Fibroblast of the aortic adventitia (primary cell): Measurements from ENCODE around the gene AMMECR1L. TPM values are rescaled to one million over a fixed set of nuclear protein-coding genes. Genes with fewer than 3 reads are reported as not detected.
"Not testable (repeated sequence)": the region's sequence is repeated elsewhere in the genome, so short reads cannot be mapped to it uniquely, and the experiment has no call there.

Experiments used
- DNase-seq: peaks from one replicate; pipeline ENCODE4 v3.0.0-alpha.2; 2010; ENCODE audit warnings: low read depth
- H3K4me3 ChIP-seq: 2 replicates; pipeline ENCODE4 v1.5.1; 2011; ENCODE audit warnings: low read depth, mild to moderate bottlenecking, control low read depth, low read length, moderate library complexity
- small RNA-seq: library from RNA; depleted of rRNA; stranded (forward); fragments of <200 nt; gene quantifications from one replicate; pipeline ENCODE3, GENCODE V24; 2012
- total RNA-seq: library from RNA; depleted of rRNA; stranded (reverse); fragments of >200 nt; gene quantifications from 2 replicates; pipeline ENCODE4 v1.2.3, GENCODE V29; 2012; ENCODE audit warnings: low replicate concordance
- TF ChIP-seq, protein P1 (sequence below): IDR thresholded peaks from 2 replicates; pipeline ENCODE4 v1.5.1; 2011; ENCODE audit warnings: mild to moderate bottlenecking, low read length, control low read depth, inconsistent platforms; ENCODE audit not compliant: insufficient read depth

Gene AMMECR1L
- total RNA-seq, 1 donor = 12.4 TPM

- DNase-seq = no peak
- no peak overlapping the region for H3K4me3 ChIP-seq
- TF ChIP-seq, protein P1, sequence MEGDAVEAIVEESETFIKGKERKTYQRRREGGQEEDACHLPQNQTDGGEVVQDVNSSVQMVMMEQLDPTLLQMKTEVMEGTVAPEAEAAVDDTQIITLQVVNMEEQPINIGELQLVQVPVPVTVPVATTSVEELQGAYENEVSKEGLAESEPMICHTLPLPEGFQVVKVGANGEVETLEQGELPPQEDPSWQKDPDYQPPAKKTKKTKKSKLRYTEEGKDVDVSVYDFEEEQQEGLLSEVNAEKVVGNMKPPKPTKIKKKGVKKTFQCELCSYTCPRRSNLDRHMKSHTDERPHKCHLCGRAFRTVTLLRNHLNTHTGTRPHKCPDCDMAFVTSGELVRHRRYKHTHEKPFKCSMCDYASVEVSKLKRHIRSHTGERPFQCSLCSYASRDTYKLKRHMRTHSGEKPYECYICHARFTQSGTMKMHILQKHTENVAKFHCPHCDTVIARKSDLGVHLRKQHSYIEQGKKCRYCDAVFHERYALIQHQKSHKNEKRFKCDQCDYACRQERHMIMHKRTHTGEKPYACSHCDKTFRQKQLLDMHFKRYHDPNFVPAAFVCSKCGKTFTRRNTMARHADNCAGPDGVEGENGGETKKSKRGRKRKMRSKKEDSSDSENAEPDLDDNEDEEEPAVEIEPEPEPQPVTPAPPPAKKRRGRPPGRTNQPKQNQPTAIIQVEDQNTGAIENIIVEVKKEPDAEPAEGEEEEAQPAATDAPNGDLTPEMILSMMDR = no peak
These were observed 66.8 kb downstream of the AMMECR1L start for GRCh38 chr2:127818794-127819425.

GRCh38 chr2:127818241-127818640 is 67.5 kb downstream of the AMMECR1L start:
- TF ChIP-seq, protein P1 = no peak
- no peak overlapping the region for H3K4me3 ChIP-seq
- DNase-seq = no peak

- H3K4me3 ChIP-seq = no peak overlapping the region
- TF ChIP-seq, protein P1 = no peak
- no peak for DNase-seq
These were observed 71.1 kb downstream of the AMMECR1L start for GRCh38 chr2:127814677-127815076.

- DNase-seq = not testable (repeated sequence)
These were observed 73.3 kb downstream of the AMMECR1L start for GRCh38 chr2:127812441-127812840.

More at GRCh38 chr2:127812441-127812840, 73.3 kb downstream of the AMMECR1L start:
- H3K4me3 ChIP-seq = not testable (repeated sequence)

Small RNAs within 50 kb of the gene (small RNA-seq; reads per million reads assigned to genes)
- gene AC012306.1 (not detected), gene RF00017 (not detected), gene RF00019 (not detected), gene RNU6-395P (not detected)

Other genes starting within 250 kb of the AMMECR1L start
- gene GPR17, start 239.8 kb downstream of the AMMECR1L start, total RNA-seq = not detected in 2 replicates
- gene LIMS2, start 210.4 kb downstream of the AMMECR1L start, total RNA-seq = 7.8 and 11.3 TPM in 2 replicates
- 3.5 and 7.0 TPM in 2 replicates for gene SFT2D3, start 184.5 kb downstream of the AMMECR1L start, total RNA-seq
- gene WDR33, start 74.8 kb downstream of the AMMECR1L start, total RNA-seq = 17.8 and 34.4 TPM in 2 replicates
- gene POLR2D, start 27.8 kb downstream of the AMMECR1L start, total RNA-seq = 10.9 and 24.7 TPM in 2 replicates
- gene SAP130, start 142.1 kb upstream of the AMMECR1L start, total RNA-seq = 3.5 and 15.2 TPM in 2 replicates
- gene UGGT1, start 205.2 kb upstream of the AMMECR1L start, total RNA-seq = 108 and 120 TPM in 2 replicates